AG10803 (cell line): Measurements from ENCODE around the gene WDR35.

ENCODE experiments used
- DNase-seq: peaks from one replicate; pipeline ENCODE4 v3.0.0; 2010; ENCODE audit warnings: low read depth
- H3K4me3 ChIP-seq: 2 replicates; pipeline ENCODE4 v1.5.1; 2011; ENCODE audit warnings: mild to moderate bottlenecking, low read length, control low read depth
- TF ChIP-seq, protein P1 (sequence below): conservative IDR thresholded peaks from 2 replicates; pipeline ENCODE4 v1.5.1; 2011; ENCODE audit warnings: mild to moderate bottlenecking, low read length, control low read depth, inconsistent platforms

The WDR35 gene

DNA sequence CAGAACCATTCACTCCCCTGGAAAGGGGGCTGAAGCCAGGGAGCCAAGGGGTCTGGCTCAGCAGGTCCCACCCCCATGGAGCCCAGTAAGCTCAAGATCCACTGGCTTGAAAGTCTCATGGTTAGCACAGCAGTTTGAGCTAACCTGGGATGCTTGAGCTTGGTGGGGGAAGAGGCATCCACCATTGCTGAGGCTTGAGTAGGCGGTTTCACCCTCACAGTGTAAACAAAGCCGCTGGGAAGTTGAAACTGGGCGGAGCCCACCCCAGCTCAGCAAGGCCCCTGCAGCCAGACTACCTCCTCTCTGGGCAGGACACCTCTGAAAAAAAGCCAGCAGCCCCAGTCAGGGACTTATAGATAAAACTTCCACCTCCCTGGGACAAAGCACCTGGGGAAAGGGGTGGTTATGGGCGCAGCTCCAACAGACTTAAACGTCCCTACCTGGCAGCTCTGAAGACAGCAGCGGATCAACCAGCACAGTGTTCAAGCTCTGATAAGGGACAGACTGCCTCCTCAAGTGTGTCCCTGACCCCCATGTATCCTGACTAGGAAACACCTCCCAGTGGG lies 73.4 kb downstream of the WDR35 start:
- H3K4me3 ChIP-seq, result no peak overlapping the region
- DNase-seq, result no peak
- TF ChIP-seq, protein P1, sequence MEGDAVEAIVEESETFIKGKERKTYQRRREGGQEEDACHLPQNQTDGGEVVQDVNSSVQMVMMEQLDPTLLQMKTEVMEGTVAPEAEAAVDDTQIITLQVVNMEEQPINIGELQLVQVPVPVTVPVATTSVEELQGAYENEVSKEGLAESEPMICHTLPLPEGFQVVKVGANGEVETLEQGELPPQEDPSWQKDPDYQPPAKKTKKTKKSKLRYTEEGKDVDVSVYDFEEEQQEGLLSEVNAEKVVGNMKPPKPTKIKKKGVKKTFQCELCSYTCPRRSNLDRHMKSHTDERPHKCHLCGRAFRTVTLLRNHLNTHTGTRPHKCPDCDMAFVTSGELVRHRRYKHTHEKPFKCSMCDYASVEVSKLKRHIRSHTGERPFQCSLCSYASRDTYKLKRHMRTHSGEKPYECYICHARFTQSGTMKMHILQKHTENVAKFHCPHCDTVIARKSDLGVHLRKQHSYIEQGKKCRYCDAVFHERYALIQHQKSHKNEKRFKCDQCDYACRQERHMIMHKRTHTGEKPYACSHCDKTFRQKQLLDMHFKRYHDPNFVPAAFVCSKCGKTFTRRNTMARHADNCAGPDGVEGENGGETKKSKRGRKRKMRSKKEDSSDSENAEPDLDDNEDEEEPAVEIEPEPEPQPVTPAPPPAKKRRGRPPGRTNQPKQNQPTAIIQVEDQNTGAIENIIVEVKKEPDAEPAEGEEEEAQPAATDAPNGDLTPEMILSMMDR, result no peak

DNA sequence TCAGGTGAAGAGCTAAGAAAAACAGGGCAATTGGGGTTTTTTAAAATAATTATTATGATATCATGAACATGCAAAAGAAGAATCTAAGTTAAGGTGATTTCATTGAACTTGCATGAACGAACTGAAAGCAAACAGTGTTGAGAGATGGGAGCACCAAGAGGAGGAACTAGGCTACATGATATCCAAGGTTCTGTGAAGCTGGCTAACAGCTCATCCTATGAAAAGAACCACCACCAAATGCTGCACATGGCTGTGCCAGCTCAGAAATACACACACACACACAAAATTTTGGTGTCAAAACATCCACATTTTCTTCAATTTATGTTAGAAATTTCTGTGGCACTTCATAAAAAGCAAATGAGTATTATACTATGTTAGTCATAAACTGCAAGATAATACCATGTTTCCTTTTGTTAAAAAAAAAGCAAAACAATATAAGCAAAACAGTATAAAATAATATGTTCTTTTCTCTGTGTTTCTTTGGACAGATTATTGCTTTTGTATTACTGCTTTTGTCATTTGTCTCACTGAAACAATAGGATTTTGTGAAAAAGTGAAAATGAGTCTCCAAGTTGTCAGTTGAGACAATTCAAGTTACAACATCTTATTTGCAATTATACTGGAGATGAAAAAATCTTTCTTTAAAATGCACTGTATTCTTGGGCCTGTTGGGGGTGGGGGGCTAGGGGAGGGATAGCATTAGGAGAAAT lies 75.5 kb downstream of the WDR35 start:
- TF ChIP-seq, protein P1, result no peak
- DNase-seq, result no peak

DNA sequence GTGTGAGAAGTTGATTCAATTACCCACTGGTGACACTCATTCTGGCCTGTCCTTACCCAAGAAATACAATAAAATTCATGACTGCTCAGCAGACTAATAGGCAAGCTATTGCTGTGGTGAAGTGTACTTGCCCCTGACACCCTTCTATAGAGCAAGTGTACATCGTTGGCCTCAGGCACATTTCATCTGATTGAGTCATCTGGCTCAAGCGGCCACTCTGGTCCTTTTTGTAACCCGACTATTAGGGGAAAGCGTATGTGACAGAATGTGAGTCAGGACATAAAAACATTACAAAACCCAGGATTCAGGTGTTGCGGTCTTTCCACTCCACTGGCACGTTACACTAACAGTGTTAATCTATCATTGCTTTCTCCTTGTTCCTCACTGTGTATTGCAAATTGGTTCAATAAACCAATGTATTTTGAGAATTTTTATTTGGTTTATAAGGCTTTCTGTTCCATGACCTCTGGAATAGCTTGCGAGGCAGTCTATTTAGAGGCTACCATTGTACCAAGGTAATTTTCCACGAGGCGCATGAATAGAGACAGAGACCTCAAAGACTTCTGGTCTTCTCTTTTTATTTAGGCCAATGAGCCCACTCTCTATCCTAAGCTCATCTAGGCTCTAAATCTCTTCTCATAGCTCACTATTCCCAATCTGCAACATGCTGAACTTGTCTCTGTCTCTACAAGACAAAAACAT lies 77.9 kb downstream of the WDR35 start:
- H3K4me3 ChIP-seq, result no peak overlapping the region
- TF ChIP-seq, protein P1, result no peak
- DNase-seq, result peak; percentile 80

More for the DNA sequence above, 75.5 kb downstream of the WDR35 start:
- no peak overlapping the region for H3K4me3 ChIP-seq

DNA sequence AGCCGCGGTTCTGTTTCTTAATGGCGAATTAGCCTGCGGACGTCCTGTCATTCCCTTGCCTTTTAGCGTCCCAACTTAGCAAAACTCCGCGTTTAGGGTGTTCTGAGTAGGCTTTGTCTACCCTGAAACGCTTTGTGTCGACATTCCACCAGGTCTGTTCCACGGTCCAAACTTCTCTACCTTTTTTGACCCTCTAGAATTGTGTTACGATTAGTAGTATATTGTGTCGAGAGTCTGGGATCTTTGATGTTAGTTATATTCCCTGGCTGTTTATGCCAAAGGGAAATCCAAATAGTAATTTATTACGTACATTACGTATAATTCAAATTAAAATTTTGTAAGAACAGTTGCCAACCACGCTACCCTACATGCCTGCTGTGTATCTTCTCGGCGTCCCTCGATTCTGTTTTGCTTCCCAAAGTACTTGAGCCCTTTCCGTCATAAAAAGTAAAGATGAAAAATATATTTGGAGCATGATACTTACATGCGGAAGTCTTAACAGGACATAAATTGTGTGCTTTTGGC lies 87.6 kb downstream of the WDR35 start:
- H3K4me3 ChIP-seq, result peak overlapping the region; percentile 89
- DNase-seq, result no peak
- TF ChIP-seq, protein P1, result no peak

DNA sequence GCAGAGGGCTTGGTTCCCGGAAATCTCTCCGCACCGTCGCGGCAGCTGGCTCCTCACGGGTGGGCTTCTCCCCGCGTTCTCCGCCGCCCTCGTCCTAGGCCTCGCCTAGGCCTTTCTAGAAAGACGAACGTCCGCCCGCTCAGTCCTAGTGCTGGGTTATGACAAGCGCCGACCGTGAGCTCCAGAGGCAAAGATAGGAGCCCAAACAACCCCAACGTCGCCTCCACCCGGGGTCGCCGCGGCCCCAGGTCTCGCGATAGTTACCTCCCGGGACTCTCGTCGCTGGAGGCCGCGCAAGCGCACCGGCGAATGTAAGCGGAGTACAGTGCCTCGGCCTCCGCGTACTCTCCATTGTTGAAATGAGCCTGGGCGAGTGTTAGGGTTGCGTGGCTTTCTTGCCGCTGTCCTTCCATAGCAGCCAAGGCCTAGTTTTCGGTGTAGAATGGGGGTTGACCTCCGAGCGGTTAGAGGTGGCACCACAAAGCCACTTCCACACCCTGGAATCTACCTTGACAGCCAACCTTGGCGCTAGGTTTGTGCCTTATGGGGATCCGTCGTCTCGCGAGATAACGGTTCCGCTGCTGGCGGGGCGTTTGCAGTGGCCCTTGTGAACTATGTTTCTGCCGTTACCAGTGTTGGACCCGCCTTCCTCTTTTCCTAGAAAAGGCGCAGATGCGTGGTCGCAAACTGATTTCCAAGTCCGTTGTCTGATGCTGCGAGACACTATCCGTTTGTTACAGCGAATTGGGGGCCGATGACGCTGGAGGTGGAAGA lies 88.3 kb downstream of the WDR35 start, which contains the start of gene TTC32:
TSS of gene TTC32 (minus strand) at position 542 of the 774 bp plus-strand sequence. CDS start at position 413, 129 bp downstream.
- peak within 1 kb of the TSS; percentile 89 for H3K4me3 ChIP-seq
- peak; percentile 94 for DNase-seq
- TF ChIP-seq, protein P1, result no peak

DNA sequence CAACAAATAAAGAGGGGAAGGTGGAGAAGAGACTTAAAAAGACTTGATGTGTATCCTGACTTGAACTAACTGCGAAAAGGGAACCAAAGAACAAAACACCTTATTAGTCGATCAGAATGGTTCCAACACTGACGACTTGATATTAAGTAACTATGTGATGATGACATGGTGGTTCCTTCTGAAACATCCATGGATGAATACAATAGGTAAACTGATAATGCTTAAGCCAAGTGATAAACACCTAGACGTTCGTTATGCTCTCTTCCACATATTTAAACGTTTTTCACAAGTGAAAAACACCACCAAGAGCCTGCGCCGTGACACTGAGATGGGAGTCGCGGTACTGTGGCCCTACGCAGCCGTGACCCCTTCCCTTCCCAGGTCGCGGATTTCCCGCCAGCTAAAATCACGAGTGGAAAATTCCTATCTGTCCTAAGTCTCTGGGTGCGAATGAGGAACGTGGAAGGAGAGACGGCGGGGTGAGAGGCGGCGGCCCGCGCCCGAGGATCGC lies 88.9 kb downstream of the WDR35 start:
- TF ChIP-seq, protein P1, result no peak
- DNase-seq, result peak; percentile 23
- peak overlapping the region; percentile 89 for H3K4me3 ChIP-seq
